ENCODE data around the gene HUNK.
"Not testable (repeated sequence)": the region's sequence is repeated elsewhere in the genome, so short reads cannot be mapped to it uniquely, and the experiment has no call there.

The HUNK gene

GRCh38 chr21:31872452-31873274 lies at the start of gene HUNK:
HUNK (plus strand) TSS chr21:31873020; CDS start chr21:31873675, 655 bp downstream.
- peak in 30 of 56 donors; percentile 10 to 82 (median 34) for DNase-seq

GRCh38 chr21:31829736-31830472 lies 42.9 kb upstream of the HUNK start:
- DNase-seq: no peak

- no peak for DNase-seq
Observed at GRCh38 chr21:31830701-31831100, 42.1 kb upstream of the HUNK start.

GRCh38 chr21:31837041-31837440 lies 35.8 kb upstream of the HUNK start:
- DNase-seq: no peak

- no peak for DNase-seq
Observed at GRCh38 chr21:31837618-31838390, 35.0 kb upstream of the HUNK start.

- no peak for DNase-seq
Observed at GRCh38 chr21:31838586-31839355, 34.0 kb upstream of the HUNK start.

GRCh38 chr21:31844206-31844605 lies 28.6 kb upstream of the HUNK start:
- no peak for DNase-seq

- DNase-seq: no peak
Observed at GRCh38 chr21:31845151-31845729, 27.6 kb upstream of the HUNK start.

GRCh38 chr21:31846690-31847089 lies 26.1 kb upstream of the HUNK start:
- DNase-seq: no peak

GRCh38 chr21:31847761-31848160 lies 25.1 kb upstream of the HUNK start:
- DNase-seq: no peak

- DNase-seq: no peak
Observed at GRCh38 chr21:31848326-31848985, 24.4 kb upstream of the HUNK start.

- DNase-seq: no peak
Observed at GRCh38 chr21:31850886-31851285, 21.9 kb upstream of the HUNK start.

GRCh38 chr21:31855180-31855579 lies 17.6 kb upstream of the HUNK start:
- no peak for DNase-seq

GRCh38 chr21:31857096-31857495 lies 15.7 kb upstream of the HUNK start:
- DNase-seq: no peak

GRCh38 chr21:31857631-31858030 lies 15.2 kb upstream of the HUNK start:
- DNase-seq: not testable (repeated sequence)

- DNase-seq: no peak
Observed at GRCh38 chr21:31860851-31861250, 12.0 kb upstream of the HUNK start.

GRCh38 chr21:31862078-31862477 lies 10.7 kb upstream of the HUNK start:
- DNase-seq: no peak

- peak in 7 of 56 donors; percentile 3 to 35 (median 18) for DNase-seq
Observed at GRCh38 chr21:31865429-31865970, 7.3 kb upstream of the HUNK start.

- peak in 54 of 56 donors; percentile 10 to 91 (median 70) for DNase-seq
Observed at GRCh38 chr21:31866077-31866511, 6.7 kb upstream of the HUNK start.

- no peak for DNase-seq
Observed at GRCh38 chr21:31869750-31870149, 3.1 kb upstream of the HUNK start.

All from nucleus accumbens (tissue), 56 donors.